Measurements from ENCODE around the gene KCTD19.

Gene KCTD19

GRCh38 chr16:67257486-67258160 is 68.9 kb downstream of the KCTD19 start:
- DNase-seq = no peak

DNA sequence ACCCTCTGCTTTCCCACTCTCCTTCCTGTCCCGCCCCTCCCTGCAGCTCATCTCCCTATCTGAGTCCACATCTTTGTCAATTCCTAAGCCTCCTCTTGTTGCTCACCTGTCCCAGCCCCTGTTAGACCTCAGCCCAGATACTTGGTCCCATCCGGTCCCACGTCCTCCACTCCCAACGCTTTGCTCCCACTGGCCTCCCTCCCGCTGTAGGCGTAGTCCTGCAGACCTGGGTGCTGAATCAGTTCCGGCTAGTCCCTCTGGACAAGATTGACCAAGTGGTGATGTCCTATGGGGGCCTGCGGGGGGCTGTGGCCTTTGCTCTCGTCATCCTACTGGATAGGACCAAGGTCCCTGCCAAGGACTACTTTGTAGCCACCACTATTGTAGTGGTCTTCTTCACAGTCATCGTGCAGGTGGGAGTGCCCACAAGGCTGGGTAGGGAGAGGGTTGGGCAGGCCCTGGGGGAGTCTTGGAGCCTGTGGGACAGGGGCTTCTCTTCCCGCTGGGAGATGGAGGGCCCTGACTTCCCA is 69.8 kb downstream of the KCTD19 start:
- no peak for DNase-seq

DNA sequence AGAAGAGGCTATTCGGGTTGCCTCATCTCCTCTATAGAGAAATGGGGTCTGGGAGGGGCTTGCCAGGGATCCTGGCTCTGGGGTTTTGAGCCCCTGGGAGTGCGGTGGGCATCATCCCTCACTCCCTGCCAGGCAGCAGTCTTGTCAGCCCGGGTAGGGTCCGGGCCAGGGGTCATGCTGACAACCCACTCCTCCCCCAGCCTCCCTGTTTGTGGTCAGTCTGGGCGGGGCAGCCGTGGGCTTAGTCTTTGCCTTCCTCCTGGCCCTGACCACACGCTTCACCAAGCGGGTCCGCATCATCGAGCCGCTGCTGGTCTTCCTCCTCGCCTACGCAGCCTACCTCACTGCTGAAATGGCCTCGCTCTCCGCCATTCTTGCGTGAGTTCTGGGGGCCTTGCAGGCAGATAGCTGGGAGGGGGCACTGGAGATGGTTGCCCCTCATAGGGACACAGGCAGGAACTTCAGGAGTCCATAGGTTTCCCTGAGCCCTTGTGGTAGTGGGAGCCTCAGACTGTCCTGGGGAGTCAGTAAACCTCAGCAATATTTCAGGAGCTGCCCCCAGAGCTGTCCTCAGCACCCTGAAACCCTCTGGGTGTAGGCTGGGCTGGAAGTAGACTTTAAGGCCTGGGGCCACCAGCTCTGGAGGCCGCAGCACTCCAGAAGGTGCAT is 70.9 kb downstream of the KCTD19 start:
- DNase-seq = no peak

DNA sequence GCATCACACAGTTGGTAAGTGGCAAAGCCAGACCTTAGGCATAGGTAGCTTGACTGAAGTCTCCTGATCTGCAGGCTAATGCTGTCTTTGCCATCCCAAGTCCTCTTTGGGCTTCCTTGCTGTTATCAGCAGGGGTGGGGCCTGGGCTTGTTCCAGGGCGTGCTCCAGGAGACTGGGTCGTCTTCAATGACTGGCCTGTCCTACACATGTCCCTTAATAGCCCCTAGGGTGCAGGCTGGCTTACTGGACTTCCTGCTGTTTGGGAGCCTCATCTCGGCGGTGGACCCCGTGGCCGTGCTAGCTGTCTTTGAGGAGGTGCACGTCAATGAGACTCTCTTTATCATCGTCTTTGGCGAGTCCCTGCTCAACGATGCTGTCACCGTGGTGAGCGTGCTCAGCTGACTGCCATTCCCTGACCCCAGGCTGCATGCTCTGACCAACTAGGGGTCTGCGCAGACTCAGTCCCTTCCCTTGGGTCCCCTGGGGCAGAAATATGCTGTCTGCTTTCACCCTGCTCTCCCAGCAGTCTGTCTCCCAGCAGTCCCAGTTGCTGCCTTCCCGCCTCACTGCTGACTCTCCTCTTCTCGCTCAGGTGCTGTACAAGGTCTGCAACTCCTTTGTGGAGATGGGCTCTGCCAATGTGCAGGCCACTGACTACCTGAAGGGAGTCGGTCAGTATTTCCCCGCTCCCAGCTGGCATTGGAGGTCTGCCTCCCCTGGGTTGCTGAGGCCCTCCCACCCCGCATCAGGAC is 71.6 kb downstream of the KCTD19 start:
- no peak for DNase-seq

DNA sequence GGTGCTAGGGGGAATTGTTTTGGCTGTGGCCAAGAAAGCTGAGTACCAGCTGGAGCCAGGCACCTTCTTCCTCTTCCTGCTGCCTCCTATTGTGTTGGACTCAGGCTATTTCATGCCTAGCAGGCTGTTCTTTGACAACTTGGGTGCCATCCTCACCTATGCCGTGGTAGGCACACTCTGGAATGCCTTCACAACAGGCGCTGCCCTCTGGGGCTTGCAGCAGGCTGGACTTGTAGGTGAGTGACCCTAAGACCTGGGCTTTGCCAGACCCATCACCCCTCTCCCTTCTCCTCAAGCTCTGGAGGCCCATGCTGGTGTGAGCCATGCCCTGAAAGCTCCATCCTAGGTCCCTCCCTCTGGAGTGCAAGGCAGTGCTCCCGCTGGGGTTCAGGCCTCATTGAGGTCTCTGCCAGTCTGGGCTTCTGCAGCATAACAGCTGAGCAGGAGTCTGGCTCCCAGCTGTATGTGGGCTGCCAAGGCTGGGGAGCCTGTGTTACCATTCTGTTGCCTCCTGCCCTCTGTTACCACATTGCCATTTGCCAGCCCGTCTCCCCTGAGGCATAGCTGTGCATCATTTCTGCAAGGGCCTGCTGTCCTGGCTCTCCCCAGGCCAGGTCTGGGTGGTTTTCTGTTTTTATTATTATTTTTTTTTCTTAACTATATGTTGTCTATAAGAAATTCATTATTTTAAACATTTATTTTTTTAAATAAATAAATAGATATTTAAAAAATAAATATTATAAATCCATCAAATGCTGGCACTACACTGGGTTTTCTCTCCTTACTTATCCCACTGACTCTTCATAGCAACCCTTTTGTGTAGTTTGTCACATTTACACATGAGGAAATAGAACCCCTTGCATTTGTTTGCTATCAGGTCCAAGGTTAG is 73.7 kb downstream of the KCTD19 start:
- no peak for DNase-seq

DNA sequence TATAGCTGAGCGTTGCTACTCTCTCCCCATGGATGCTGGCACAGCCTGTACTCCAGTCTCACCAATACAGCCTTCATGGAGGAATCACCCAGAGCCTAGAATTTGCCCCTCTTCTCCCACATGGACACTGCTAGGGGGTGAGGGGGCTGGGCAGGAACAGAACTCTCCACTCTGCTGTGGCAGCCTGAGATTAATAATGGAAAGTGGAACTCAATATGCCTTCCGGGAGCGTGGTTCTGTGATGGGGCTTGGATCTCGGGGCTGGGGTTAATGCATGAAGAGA is 76.6 kb downstream of the KCTD19 start:
- no peak for DNase-seq

GRCh38 chr16:67249178-67250044 is 77.1 kb downstream of the KCTD19 start:
- no peak for DNase-seq

- DNase-seq = no peak
These were observed 78.0 kb downstream of the KCTD19 start, which contains the start of gene SLC9A5 for GRCh38 chr16:67248401-67249177. TSS of gene SLC9A5 (plus strand) at chr16:67248979. CDS start at chr16:67249015, 36 bp downstream.

DNA sequence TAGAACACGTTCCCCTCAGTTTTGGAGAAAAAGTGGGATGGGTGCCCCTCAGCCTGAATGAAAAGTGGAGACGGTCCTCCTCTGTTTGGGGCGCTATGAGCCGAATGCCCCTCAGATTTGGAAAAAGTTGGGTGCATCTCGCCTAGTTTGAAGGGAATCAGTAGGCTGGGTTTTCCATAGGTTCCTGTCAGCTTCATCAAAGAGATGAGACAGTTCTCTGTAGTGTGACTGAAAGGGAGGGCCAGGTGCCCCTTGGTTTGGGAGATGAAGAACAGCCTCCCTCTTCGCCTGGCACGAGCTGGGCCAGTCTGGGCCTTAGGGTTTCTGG is 78.5 kb downstream of the KCTD19 start:
- no peak for DNase-seq

DNA sequence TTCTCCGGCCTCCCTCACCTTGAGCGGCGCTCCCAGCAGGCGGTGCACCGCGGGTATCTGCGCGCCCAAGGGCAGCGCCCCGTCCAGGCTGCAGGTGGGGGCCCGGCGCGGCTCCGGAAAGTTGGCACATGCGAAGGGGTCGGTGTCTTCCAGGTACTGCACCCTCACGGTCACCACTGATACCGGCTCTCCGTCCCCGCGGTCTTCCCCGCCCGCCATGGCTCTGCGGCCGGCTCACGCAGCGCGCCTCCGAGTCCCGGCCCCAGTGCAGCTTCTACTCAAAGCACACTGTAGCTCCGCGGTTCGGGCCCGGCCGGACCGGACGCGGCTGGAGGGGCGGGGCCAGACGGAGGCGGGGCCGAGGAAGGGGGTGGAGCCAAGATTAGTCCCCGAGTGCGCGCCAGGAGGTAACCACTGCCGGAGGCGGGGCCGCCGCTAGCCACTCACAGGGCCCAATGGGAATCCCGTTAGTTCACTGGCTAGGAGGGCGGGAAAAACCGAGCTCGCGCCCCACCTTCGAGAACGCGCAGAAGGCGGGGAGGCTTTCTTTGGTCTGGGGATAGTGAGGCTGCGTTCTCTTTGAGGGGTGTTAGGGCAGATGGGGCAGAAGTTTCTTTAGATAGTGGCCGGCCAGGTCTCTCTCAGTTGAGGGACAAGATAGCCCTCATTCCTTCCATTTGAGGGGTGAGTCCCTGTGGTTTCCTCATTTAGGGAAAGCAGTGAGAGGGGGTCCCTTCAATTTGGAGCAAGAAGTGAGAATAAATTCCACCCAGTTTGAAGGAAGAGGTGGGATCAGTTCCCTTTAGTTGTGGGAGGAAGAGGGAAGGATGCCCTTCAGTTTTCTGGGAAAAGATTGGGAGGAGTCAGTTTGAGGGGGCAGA is 79.1 kb downstream of the KCTD19 start, which contains the start of gene FHOD1:
TSS of gene FHOD1 (minus strand) at position 290 of the 881 bp plus-strand sequence. CDS start at position 219, 71 bp downstream.
- peak; percentile 88 for DNase-seq

- DNase-seq = no peak
These were observed 79.8 kb downstream of the KCTD19 start for GRCh38 chr16:67246756-67247191.

GRCh38 chr16:67246081-67246755 is 80.3 kb downstream of the KCTD19 start:
- DNase-seq = peak; percentile 61

GRCh38 chr16:67245674-67246080 is 80.9 kb downstream of the KCTD19 start:
- DNase-seq = no peak

DNA sequence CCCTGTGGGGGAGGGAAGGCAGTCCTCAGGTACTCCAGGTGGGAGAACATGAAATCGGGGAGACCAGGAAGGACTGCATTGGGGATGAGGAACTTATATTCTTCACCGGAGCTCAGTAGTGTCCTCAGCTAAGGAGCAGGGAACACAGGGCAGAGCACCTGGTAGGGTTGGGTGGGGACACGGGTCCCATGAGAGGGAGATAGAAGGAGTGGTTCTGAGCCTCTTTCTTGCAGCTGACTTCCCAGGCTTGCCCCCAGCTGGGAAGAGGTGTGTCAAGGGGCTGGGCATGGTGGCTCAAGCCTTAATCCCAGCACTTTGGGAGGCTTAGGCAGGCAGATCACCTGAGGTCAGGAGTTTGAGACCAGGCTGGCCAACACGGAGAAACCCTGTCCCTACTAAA is 81.4 kb downstream of the KCTD19 start:
- DNase-seq = no peak

DNA sequence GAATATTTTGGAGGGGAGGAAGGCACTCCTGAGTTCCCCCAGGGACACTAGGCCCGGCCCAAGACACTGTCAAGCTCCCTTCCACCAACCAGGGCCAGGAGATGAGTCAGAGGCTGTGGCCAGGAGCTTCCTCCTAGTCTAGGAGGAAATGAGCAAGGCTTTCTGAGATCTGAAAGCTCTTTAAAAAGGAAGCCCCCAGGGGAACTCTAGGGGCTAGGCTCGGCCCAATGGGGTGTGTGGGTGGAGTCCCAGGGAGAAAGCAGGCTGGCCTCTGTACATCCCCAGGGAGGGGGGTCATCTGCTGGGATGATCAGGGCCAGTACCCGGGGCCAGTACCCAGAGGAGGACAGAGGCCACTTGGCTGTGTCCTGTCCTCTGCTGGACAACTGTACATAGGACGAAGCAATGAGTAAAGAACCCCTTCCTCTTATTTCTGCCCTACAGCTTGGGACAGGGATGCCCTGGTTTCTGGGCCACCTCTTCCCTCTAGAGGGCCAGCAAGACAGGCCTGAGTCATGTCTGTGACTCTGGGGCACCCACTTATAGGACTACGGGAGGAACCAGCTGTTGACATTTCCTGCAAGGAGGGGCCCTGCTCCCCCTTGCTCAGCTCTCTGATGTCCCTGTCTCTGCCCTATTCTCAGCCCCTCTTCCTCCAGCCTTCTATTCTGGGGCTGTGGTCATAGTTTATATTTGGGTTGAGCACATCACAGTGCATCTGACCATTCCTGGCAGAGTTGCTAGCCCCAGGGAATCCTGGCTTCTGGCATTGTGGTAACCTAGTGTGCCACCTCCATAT is 82.0 kb downstream of the KCTD19 start:
- peak; percentile 86 for DNase-seq

- no peak for DNase-seq
These were observed 83.1 kb downstream of the KCTD19 start for GRCh38 chr16:67243481-67243880.

DNA sequence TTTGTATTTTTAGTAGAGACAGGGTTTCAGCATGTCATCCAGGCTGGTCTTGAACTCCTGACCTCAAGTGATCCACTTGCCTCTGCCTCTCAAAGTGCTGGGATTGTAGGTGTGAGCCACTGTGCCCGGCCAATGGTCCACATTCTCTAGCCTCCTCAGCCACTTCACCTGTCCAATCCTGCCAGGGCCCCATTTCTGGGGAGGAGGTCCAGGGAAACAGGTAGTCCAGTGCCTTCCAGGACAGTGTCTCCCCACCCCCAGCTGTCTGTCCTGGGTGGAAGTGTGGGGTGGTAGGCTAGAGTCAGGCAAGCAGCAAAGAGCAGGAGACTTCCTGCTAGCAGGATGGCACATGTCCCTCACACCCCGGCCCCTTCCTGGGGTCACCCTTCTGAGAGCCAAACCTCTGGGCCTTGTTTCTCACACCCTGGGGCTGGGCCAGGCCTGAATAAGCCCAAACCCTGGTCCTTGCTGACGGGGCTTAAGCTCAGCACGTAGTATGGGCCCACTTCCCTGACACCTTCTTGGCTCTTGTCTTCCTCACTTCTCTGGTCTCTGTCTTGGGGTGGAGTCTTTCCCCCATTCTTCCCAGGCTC is 84.3 kb downstream of the KCTD19 start:
- no peak for DNase-seq
